ENCODE data around the gene TIGD6. TPM values are rescaled to one million over a fixed set of nuclear protein-coding genes. Genes with fewer than 3 reads are reported as not detected.

TIGD6 gene
- total and polyA plus RNA-seq, 2 experiments from 2014 or later, result 1.4 to 2.1 TPM

DNA sequence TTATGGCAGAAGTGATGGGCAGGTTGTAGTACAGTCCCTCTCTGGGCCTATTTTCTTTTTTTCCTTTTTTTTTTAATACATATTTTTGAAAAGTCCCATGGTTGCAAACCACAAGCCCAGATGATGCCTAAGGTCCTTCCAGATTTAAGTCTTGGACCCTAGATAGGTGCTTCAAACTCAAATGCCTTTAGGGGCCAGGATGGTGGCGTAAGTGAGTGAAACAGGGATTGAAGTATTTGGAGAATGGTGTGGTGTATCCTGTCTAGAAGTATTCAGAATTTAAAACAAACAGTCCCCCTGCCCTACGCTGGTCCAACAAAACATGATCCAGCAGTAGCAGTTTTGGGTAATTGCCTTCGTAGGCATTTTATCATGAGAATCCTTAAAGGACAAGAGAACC, 2.2 kb downstream of the TIGD6 start:
- no peak overlapping the region for H3K4me2 ChIP-seq
- TF ChIP-seq STAT1 (IDR thresholded peaks at IDR 0.05; ENCODE audit: unreplicated experiment) (no peak), EZH2phosphoT487 (IDR thresholded peaks at IDR 0.05; ENCODE audit: unreplicated experiment) (no peak), POLR2AphosphoS5 (IDR thresholded peaks at IDR 0.05; ENCODE audit: low read depth) (no peak), JUNB (IDR thresholded peaks at IDR 0.05; ENCODE audit: unreplicated experiment) (no peak), ZNF331 (CRISPR knock-in tag; IDR thresholded peaks at IDR 0.05; ENCODE audit: low read depth) (no peak), EZH2 (IDR thresholded peaks at IDR 0.05; ENCODE audit: low read depth, unreplicated experiment) (no peak)
- TF ChIP-seq, protein P1, sequence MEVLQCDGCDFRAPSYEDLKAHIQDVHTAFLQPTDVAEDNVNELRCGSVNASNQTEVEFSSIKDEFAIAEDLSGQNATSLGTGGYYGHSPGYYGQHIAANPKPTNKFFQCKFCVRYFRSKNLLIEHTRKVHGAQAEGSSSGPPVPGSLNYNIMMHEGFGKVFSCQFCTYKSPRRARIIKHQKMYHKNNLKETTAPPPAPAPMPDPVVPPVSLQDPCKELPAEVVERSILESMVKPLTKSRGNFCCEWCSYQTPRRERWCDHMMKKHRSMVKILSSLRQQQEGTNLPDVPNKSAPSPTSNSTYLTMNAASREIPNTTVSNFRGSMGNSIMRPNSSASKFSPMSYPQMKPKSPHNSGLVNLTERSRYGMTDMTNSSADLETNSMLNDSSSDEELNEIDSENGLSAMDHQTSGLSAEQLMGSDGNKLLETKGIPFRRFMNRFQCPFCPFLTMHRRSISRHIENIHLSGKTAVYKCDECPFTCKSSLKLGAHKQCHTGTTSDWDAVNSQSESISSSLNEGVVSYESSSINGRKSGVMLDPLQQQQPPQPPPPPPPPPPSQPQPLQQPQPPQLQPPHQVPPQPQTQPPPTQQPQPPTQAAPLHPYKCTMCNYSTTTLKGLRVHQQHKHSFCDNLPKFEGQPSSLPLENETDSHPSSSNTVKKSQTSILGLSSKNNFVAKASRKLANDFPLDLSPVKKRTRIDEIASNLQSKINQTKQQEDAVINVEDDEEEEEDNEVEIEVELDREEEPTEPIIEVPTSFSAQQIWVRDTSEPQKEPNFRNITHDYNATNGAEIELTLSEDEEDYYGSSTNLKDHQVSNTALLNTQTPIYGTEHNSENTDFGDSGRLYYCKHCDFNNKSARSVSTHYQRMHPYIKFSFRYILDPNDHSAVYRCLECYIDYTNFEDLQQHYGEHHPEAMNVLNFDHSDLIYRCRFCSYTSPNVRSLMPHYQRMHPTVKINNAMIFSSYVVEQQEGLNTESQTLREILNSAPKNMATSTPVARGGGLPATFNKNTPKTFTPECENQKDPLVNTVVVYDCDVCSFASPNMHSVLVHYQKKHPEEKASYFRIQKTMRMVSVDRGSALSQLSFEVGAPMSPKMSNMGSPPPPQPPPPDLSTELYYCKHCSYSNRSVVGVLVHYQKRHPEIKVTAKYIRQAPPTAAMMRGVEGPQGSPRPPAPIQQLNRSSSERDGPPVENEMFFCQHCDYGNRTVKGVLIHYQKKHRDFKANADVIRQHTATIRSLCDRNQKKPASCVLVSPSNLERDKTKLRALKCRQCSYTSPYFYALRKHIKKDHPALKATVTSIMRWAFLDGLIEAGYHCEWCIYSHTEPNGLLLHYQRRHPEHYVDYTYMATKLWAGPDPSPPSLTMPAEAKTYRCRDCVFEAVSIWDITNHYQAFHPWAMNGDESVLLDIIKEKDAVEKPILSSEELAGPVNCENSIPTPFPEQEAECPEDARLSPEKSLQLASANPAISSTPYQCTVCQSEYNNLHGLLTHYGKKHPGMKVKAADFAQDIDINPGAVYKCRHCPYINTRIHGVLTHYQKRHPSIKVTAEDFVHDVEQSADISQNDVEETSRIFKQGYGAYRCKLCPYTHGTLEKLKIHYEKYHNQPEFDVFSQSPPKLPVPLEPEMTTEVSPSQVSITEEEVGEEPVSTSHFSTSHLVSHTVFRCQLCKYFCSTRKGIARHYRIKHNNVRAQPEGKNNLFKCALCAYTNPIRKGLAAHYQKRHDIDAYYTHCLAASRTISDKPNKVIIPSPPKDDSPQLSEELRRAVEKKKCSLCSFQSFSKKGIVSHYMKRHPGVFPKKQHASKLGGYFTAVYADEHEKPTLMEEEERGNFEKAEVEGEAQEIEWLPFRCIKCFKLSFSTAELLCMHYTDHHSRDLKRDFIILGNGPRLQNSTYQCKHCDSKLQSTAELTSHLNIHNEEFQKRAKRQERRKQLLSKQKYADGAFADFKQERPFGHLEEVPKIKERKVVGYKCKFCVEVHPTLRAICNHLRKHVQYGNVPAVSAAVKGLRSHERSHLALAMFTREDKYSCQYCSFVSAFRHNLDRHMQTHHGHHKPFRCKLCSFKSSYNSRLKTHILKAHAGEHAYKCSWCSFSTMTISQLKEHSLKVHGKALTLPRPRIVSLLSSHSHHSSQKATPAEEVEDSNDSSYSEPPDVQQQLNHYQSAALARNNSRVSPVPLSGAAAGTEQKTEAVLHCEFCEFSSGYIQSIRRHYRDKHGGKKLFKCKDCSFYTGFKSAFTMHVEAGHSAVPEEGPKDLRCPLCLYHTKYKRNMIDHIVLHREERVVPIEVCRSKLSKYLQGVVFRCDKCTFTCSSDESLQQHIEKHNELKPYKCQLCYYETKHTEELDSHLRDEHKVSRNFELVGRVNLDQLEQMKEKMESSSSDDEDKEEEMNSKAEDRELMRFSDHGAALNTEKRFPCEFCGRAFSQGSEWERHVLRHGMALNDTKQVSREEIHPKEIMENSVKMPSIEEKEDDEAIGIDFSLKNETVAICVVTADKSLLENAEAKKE (CRISPR knock-in tag; IDR thresholded peaks at IDR 0.05), result no peak
- ATAC-seq (no peak), DNase-seq (ENCODE audit: low spot score) (no peak)
- H3K4me3 ChIP-seq, result no peak overlapping the region
- no peak overlapping the region for H2AFZ ChIP-seq
- H3K27me3 ChIP-seq (ENCODE audit: insufficient read depth), result no peaks in the 10 kb centered on the region
- Mint-ChIP-seq H3K9me3 (no peaks in the 10 kb centered on the region), H3K27ac (no peak overlapping the region), H3K4me1 (peaks cover 20% of the 10 kb centered on the region), H3K27me3 (ENCODE audit: insufficient read depth, low read depth, poor library complexity) (peaks cover 5% of the 10 kb centered on the region), H3K36me3 (ENCODE audit: low read depth) (no peaks in the 10 kb centered on the region; the same call in 1 of the 3 replicates), H3K4me3 (no peak overlapping the region)
- peaks cover 12% of the 10 kb centered on the region; the same call in 1 of the 2 replicates for H3F3A ChIP-seq (replicated peaks; ENCODE audit: low read depth)
- H3K27ac ChIP-seq (ENCODE audit: low read depth), result no peak overlapping the region
- no peaks in the 10 kb centered on the region for H3K36me3 ChIP-seq (ENCODE audit: insufficient read depth)
- H4K20me1 ChIP-seq (replicated peaks; ENCODE audit: insufficient read depth), result peaks cover 15% of the 10 kb centered on the region
- H3K4me1 ChIP-seq (ENCODE audit: insufficient read depth), result peaks cover 6% of the 10 kb centered on the region; the same call in 1 of the 2 replicates
- no peaks in the 10 kb centered on the region for H3K9me2 ChIP-seq (ENCODE audit: insufficient read depth)
- peaks cover 22% of the 10 kb centered on the region for H3K79me2 ChIP-seq (replicated peaks; ENCODE audit: insufficient read depth)

Measured in GM23338 (cell line).